ENCODE data around the gene PARD6G. TPM values are rescaled to one million over a fixed set of nuclear protein-coding genes. Genes with fewer than 3 reads are reported as not detected.

Gene PARD6G
- total and polyA plus RNA-seq, 2 of the 13 experiments (the other 11 are each of a cell fraction or from before 2014, with no cell fraction given), result 3.6 to 7.4 TPM

DNA sequence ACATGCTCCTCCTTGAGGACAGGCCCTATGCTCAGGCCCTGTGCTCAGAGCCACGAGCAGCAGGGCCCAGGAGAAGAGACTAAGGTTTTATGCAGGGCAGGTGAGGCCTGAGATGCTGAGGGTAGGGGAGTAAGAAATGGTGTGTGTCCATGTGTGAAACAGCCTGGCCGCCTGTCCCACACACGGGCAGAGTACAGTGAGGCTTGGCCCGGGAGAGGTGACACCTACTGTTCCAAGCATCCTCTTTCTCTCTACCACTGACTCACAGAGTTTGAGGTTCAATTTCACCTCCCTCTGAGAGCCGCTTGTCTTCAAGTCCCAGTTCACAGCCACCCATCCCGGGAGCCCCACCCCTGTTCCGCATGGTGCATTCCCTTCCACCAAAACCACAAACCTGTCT lies 84.1 kb downstream of the PARD6G start:
- in situ Hi-C loops (cut with HindIII; ENCODE audit: extremely low pct_ligation_motif_present, low pct_unique_long_range_greater_than_20kb), result no loop called here
- H3K4me1 ChIP-seq (ENCODE audit: insufficient read depth, low read length), result no peaks in the 10 kb centered on the region

More for the DNA sequence above, 84.1 kb downstream of the PARD6G start:
- no TSS peak for BruUV-seq (replicated peaks)
- Histone ChIP-seq H3K79me2 (ENCODE audit: insufficient read depth, low read length) (peaks cover 1% of the 10 kb centered on the region), H3K27ac (ENCODE audit: extremely low read length, insufficient read depth, low read length) (no peak overlapping the region), H3K4me2 (ENCODE audit: low read depth, low read length) (no peak overlapping the region), H3K9ac (ENCODE audit: insufficient read depth, low read depth, low read length) (no peak overlapping the region), H3K27me3 (ENCODE audit: control insufficient read depth in 1 of 2, insufficient read depth in 2 of 2, low read length in 2 of 2) (no peaks in the 10 kb centered on the region), H2AFZ (ENCODE audit: low read length) (no peak overlapping the region), H3K9me3 (ENCODE audit: low read length) (peaks cover 8% of the 10 kb centered on the region), H4K20me1 (ENCODE audit: insufficient read depth, low read length) (no peaks in the 10 kb centered on the region), H3K36me3 (replicated peaks in 1 of 2; ENCODE audit: control insufficient read depth in 1 of 2, insufficient read depth in 2 of 2, low read length in 2 of 2) (peaks cover 0 to 6% of the 10 kb centered on the region in 2 experiments; a peak in 1 of 5 replicates), H3K4me3 (replicated peaks in 1 of 3; ENCODE audit: insufficient read depth in 1 of 3, low read depth in 2 of 3, low read length in 3 of 3) (no peak overlapping the region)
- FAIRE-seq, result no peak
- DNase-seq (ENCODE audit: low spot score), result no peak
- TF ChIP-seq, protein P1, sequence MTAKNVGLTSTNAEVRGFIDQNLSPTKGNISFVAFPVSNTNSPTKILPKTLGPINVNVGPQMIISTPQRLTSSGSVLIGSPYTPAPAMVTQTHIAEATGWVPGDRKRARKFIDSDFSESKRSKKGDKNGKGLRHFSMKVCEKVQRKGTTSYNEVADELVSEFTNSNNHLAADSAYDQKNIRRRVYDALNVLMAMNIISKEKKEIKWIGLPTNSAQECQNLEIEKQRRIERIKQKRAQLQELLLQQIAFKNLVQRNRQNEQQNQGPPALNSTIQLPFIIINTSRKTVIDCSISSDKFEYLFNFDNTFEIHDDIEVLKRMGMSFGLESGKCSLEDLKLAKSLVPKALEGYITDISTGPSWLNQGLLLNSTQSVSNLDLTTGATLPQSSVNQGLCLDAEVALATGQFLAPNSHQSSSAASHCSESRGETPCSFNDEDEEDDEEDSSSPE (CRISPR knock-in tag; IDR thresholded peaks at IDR 0.05), result no peak
- TF ChIP-seq FOXK2 (IDR thresholded peaks at IDR 0.05) (no peak), SALL1 (CRISPR knock-in tag; IDR thresholded peaks at IDR 0.05) (no peak), REL (CRISPR knock-in tag; conservative IDR thresholded peaks at IDR 0.05) (no peak), TRAFD1 (CRISPR knock-in tag; IDR thresholded peaks at IDR 0.05; ENCODE audit: borderline replicate concordance) (no peak), CREB3 (CRISPR knock-in tag; IDR thresholded peaks at IDR 0.05) (no peak), HBP1 (CRISPR knock-in tag; IDR thresholded peaks at IDR 0.05; ENCODE audit: low read depth) (no peak), CENPX (CRISPR knock-in tag; IDR thresholded peaks at IDR 0.05) (no peak), ZNF550 (CRISPR knock-in tag; IDR thresholded peaks at IDR 0.05; ENCODE audit: borderline replicate concordance) (no peak), GPN1 (CRISPR knock-in tag; IDR thresholded peaks at IDR 0.05; ENCODE audit: borderline replicate concordance) (no peak), CBX1 (IDR thresholded peaks at IDR 0.05; ENCODE audit: low read depth) (no peak), FOXA3 (CRISPR knock-in tag; IDR thresholded peaks at IDR 0.05) (no peak), RARA (CRISPR knock-in tag; IDR thresholded peaks at IDR 0.05) (no peak), CTCF (CRISPR knock-in tag; IDR thresholded peaks at IDR 0.05) (no peak), ZNF841 (CRISPR knock-in tag; IDR thresholded peaks at IDR 0.05; ENCODE audit: borderline replicate concordance) (no peak)
- TF ChIP-seq, protein P2, sequence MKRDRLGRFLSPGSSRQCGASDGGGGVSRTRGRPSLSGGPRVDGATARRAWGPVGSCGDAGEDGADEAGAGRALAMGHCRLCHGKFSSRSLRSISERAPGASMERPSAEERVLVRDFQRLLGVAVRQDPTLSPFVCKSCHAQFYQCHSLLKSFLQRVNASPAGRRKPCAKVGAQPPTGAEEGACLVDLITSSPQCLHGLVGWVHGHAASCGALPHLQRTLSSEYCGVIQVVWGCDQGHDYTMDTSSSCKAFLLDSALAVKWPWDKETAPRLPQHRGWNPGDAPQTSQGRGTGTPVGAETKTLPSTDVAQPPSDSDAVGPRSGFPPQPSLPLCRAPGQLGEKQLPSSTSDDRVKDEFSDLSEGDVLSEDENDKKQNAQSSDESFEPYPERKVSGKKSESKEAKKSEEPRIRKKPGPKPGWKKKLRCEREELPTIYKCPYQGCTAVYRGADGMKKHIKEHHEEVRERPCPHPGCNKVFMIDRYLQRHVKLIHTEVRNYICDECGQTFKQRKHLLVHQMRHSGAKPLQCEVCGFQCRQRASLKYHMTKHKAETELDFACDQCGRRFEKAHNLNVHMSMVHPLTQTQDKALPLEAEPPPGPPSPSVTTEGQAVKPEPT (CRISPR knock-in tag; IDR thresholded peaks at IDR 0.05; ENCODE audit: low read depth), result no peak
- intact Hi-C loops (cut with micrococcal nuclease; ENCODE audit: unreplicated experiment), result no loop called here
- ChIA-PET CTCF (ENCODE audit: low intra/inter-chr PET ratio, low total read pairs) (no interaction called here), POLR2A (no interaction called here)
- WGBS (ENCODE audit: low lambda C conversion rate), result 91% methylated on average over 6 of the region's 7 CpGs
- no peak for ATAC-seq

All from HepG2 (cell line).